ENCODE results near the gene POLD2. TPM values are rescaled to one million over a fixed set of nuclear protein-coding genes. Genes with fewer than 3 reads are reported as not detected.

POLD2 gene
- total and polyA plus RNA-seq, 2 donors (not counting 3 experiments of a cell fraction or from before 2014, with no cell fraction given) = 96.5 to 122 TPM

- FAIRE-seq = no peak
- ChIA-PET CTCF (interaction anchor here (1.5 kb wide), 1 partner anchor 15 kb away, joined by 5 read pairs; the partner anchor contains the start of gene POLD2), POLR2A (no interaction called here)
- H2AFZ ChIP-seq (ENCODE audit: low read depth, low read length) = no peak overlapping the region
- H3K27me3 ChIP-seq (ENCODE audit: control insufficient read depth in 2 of 2, insufficient read depth in 2 of 2, low read length in 2 of 2) = no peaks in the 10 kb centered on the region
- dilution Hi-C loops (cut with MboI; ENCODE audit: extremely low pct_ligation_motif_present, low sequenced_read_pairs) = no loop called here
- no peak overlapping the region for H3K9ac ChIP-seq (replicated peaks; ENCODE audit: extremely low read depth, insufficient read depth, low read length)
- H4K20me1 ChIP-seq (replicated peaks; ENCODE audit: control insufficient read depth, extremely low read depth, insufficient read depth, low read length) = no peaks in the 10 kb centered on the region
- H3K36me3 ChIP-seq (ENCODE audit: control insufficient read depth in 2 of 2, extremely low read depth in 1 of 2, insufficient read depth in 2 of 2, low read length in 2 of 2) = no peaks in the 10 kb centered on the region
- no TSS peak for BruUV-seq (replicated peaks)
- no peaks in the 10 kb centered on the region for H3K9me1 ChIP-seq (replicated peaks; ENCODE audit: control insufficient read depth, extremely low read depth, insufficient read depth, low read length)
- intact Hi-C loops (cut with micrococcal nuclease) = no loop called here
- H3K4me3 ChIP-seq (replicated peaks in 1 of 3; ENCODE audit: insufficient read depth in 1 of 3, low read depth in 1 of 3, low read length in 3 of 3) = no peak overlapping the region
- peaks cover 3% of the 10 kb centered on the region for H3K4me1 ChIP-seq (ENCODE audit: control insufficient read depth, extremely low read depth, insufficient read depth, low read length)
- H3K27ac ChIP-seq (ENCODE audit: insufficient read depth, low read depth, low read length) = no peak overlapping the region
- no peaks in the 10 kb centered on the region for H3K9me3 ChIP-seq (replicated peaks; ENCODE audit: control insufficient read depth, insufficient read depth, low read length)
- H3K79me2 ChIP-seq (ENCODE audit: control insufficient read depth, insufficient read depth, low read length) = peaks cover 5% of the 10 kb centered on the region
- no peak for DNase-seq (ENCODE audit: low read depth, low spot score)
- no peak for TF ChIP-seq CTCF (IDR thresholded peaks at IDR 0.05; ENCODE audit: extremely low read depth in 1 of 2, insufficient read depth in 1 of 2, low read depth in 1 of 2, low read length in 2 of 2)
- no peak for TF ChIP-seq FOS (IDR thresholded peaks at IDR 0.05; ENCODE audit: borderline replicate concordance, insufficient read depth, low read length)
- no peak for TF ChIP-seq EZH2 (IDR thresholded peaks at IDR 0.05; ENCODE audit: borderline replicate concordance, low read depth, low read length, severe bottlenecking)
- no peak for TF ChIP-seq POLR2A (IDR thresholded peaks at IDR 0.05; ENCODE audit: low read depth, low read length)
- no peak for TF ChIP-seq MAX (IDR thresholded peaks at IDR 0.05; ENCODE audit: insufficient read depth, insufficient read length)
- no peak for TF ChIP-seq POLR2AphosphoS5 (IDR thresholded peaks at IDR 0.05; ENCODE audit: insufficient read depth, low read depth, low read length)
- TF ChIP-seq JUN (IDR thresholded peaks at IDR 0.05; ENCODE audit: borderline replicate concordance, insufficient read depth, insufficient read length, low read depth) = no peak
- no peak for TF ChIP-seq GATA2 (IDR thresholded peaks at IDR 0.05; ENCODE audit: insufficient read depth, insufficient read length, low read depth, low read length)
- TF ChIP-seq MYC (IDR thresholded peaks at IDR 0.05; ENCODE audit: low read depth, low read length) = no peak
- no peak overlapping the region for H3K4me2 ChIP-seq (ENCODE audit: insufficient read depth, low read length)
These were observed 15.2 kb downstream of the POLD2 start for GRCh38 chr7:44107961-44108767.
